ENCODE data around the gene AXIN1. TPM values are rescaled to one million over a fixed set of nuclear protein-coding genes. Genes with fewer than 3 reads are reported as not detected.

AXIN1 gene
- polyA plus RNA-seq, 4 donors, result 16.4 to 26.7 (median 23.2) TPM

DNA sequence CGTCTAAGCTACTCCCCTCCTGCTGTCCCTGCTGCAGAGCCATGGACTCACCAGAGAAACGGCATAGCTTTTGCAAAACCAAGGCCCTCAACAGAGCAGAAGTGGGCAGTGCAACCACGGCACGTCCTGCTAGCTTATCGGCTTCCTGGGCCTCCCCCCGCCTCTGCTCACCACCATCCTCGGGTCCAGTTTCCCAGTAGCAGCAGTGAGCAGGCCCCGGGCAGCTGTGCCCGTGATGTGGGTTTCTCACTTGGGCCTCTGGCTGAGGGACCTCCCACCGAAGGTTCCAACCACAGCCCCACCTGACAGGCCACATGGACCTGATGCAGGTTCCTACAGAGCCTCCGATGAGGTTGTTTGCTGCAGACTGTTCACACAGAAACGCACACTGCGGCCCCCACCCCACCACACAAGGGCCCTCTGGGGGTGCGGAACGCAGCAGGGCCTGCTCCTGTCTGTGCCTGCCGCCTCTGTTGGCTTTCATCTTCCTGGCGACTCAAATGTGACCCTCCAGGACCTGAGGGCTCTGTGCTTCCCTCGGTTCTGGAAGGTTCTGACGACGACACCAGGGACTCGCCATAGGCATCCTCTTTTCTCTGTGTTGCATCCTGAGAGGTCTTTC is 44.7 kb downstream of the AXIN1 start:
- no peak for DNase-seq (ENCODE audit: low read depth in 4 of 4, low spot score in 2 of 4)

DNA sequence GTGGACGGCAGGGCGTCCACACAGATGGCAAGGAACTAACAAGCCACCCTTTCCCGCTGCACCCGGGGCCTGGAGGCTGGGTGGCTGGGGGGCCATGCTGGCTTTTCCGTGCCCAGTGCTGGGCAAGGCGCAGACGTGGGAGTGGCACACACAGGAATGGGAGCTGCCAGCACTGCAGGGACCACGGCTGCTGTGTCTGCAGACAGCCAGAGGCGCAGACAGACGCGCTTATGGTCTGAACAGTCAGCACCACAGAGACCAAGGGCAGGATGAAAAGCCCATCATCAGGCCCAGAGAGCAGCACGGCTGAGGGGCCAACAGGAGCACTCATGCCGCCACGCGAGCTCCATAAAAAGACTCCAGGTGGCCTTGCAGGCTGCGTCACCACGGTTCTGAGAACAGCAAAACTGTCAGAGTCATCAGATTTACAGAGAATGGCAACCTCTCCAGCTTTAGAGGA is 45.6 kb downstream of the AXIN1 start:
- DNase-seq (ENCODE audit: low read depth in 4 of 4, low spot score in 2 of 4), result no peak

DNA sequence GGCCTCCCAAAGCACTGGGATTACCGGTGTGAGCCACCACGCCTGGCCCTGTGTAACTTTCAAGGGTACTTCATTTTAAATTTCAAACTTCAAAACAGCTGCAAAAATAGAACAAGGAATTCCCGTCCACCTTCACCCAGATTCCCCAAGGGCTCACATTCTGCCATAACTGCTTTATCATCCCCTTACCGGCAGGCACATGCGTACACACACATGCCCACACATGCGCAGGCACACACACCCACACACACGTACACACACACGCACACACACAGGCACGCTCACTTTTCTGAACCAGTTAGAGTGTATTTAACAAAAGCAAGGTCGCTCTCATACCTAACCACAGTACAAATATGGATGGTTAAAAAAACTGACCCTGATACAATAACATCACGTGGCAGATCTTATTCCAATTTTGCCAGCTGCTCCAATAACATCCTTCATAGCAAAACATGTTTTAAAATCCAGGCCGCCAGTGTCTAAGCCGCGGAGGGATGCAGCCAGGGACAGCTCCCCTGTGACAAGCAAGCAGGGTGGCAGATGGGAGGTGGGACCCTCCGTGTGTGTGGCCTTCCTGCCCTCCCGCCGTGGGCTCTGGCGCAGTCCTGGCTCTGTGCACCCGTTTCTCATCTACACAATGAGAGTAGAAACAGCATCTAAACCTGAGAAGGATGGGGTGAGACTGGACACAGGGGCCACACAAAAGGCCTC is 46.5 kb downstream of the AXIN1 start:
- no peak for DNase-seq (ENCODE audit: low read depth in 4 of 4, low spot score in 2 of 4)

DNA sequence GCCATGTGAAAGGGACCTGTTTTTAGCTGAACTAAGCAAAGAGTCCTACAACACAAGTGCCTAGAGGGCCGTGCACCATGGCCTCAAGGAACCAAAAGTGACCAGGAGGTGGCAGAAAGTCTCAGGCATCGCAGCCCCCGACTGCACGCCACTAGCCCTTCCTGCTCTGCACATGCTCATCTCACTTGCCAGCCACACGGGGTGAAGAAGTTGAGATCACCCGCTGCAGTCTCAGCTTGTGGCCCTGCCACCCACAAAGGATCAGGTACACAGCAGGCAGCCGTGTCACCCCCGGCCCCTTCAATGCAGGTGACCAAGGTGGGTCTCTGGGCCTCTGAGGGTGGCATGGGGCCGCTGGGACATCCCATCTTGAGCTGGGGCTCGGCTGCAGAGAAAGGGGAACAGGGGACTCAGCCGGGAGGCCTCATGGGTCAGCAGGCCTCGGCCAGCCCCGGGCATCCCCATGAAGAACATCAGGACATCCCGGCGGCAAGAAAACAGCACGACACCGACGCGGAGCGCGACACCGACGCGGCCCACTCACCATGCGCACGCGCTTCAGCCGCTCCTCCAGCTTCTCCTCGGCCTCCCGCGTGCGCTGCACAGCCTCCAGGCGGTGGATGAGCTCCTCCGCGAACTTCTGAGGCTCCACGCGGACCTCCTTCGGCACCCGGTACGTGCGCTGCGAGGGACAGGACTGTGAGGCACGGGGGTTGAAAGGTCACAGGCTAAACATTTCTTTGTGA is 48.6 kb downstream of the AXIN1 start:
- no peak for DNase-seq (ENCODE audit: low read depth in 4 of 4, low spot score in 2 of 4)

DNA sequence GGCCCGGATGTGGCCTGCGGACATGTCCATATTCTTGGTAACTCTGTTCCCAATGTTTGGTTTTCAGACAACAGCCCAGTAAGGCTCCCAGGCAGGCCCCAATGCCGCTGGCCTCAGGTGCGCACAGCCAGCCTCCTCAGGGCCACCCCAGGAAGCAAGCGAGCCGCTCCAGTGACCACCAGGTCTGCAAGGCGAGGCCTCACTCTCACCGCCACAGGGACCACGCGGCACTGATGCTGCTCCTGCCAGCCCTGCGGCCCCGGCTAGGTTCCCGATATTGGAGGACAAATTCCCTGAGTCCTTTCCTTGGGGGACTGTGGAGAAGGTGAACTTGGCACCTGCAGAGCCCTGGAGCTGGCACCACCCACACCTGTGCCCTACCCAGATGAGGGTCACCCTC is 50.6 kb downstream of the AXIN1 start:
- DNase-seq (ENCODE audit: low read depth in 4 of 4, low spot score in 2 of 4), result no peak

DNA sequence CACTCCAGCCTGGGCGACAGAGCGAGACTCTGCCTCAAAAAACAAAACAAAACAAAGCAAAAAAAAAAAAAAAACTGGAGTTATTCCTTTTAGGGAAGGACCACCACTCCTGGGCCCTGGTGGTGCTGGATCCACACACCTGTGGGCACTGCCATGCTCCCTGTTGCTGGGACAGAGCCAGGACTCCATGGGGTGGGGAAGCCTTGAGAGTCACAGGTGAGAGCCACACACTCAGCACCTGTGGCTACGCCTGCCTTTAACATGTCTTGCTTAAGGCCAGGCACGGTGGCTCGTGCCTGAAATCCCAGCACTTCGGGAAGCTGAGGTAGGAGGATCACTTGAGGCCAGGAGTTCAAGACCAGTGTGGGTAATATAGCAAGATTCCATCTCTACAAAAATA is 51.3 kb downstream of the AXIN1 start:
- DNase-seq (ENCODE audit: low read depth in 4 of 4, low spot score in 2 of 4), result no peak

DNA sequence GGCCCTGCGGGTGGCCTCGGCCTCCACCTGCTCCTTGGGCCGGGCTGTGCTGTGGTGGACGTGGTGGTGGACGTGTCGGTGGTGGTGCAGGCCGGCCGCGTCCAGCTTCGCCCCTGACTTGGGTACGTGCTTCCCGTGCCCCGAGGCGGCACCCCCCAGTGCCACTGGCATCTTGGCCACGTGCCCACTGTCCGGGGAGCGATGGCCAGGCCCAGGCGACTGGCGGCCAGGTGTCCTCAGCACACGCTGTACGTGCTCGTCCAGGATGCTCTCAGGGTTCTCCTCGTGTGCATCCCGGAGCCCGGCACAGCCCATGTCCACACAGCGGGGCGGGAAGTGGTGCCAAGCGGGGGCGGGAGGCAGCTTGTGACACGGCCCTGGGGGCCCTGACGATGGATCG is 54.7 kb downstream of the AXIN1 start:
- DNase-seq (ENCODE audit: low read depth in 4 of 4, low spot score in 2 of 4), result no peak

DNA sequence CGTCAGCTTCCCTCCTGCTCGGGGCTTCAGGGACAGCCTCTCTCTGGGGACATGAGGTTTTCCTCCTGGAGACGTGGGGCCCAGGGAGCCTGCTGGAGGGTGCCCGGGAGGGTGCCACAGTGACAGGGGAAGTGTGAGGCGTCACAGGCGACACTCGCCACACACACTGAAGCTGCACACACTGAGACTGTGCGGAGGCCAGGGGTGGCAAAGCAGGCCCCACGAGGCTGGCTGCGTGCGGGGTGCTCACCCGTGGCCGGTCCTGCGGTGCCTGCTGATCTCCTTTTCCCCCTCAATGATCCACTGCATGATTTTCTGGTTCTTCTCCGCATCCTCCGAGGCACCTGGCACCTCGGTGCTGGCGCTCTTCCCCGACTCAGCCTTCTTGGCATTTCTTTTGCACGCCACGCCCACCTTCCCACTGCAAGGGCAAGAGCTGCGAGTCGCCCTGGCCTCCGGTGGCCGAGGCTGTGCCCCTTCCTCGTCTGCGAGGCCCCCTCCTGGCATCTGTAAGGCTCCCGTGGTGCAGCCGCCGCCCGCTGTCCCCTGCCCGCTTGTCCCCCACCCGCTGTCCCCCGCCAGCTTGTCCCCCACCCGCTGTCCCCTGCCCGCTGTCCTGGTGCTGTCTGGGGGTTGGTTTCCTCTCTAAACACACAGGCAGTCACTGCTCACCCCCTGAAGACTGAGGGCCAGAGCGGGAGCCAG is 55.6 kb downstream of the AXIN1 start:
- DNase-seq (ENCODE audit: low read depth in 4 of 4, low spot score in 2 of 4), result no peak

DNA sequence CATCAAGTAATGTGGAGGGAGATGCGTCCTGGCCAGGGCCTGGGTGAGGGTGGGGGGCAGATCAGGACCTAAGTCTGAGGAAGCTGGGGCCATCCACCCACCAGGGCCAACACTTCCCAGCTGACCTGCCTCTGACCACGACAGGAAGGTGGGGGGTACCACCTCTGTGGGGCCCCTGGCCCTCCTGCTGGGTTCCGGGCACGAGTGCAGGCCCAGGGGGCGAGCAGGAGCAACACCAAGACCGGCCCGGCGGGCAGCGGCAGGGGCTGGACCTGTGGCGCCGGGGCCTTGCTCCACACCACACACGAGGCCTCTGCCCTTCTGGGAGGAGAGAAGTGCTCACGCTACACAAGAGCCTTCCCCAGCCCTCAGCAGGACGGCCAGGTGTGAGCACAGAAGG is 56.2 kb downstream of the AXIN1 start:
- no peak for DNase-seq (ENCODE audit: low read depth in 4 of 4, low spot score in 2 of 4)

DNA sequence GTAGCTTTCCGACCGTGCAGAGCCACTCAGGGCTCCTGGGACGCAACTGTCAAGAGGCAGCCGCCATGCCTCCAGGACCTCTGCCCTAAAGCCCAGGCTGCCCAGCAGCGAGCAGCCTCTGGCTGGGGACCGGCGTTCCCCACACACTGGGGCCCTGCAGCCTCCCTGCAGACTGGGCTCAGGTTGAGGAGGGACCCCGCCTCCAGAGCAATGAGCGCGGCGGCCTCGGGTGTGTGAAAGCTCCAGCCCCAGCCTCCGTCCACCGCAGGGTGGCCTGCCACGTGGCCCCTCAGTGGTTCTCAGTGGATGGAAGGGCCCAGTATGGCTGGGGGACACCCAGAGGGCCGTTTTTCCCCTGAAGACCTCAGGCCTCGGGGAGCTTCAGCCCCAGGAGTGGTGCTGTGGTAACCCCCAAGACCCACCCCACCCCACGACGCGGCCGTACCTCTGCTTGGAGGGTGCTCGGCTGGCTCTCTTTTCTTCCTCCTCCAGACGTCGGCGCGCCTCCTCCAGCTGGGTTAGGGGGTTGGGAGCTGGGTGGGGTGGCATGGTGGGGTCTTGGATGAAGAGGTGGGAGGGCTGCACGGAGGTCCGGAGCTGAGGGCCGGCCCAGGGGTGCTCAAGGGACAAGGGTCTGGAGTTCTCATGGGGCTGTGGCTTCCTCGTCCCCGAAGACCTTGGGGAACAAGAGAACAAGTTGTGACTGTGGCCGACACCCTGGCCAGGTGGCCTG is 59.3 kb downstream of the AXIN1 start:
- no peak for DNase-seq (ENCODE audit: low read depth in 4 of 4, low spot score in 2 of 4)

DNA sequence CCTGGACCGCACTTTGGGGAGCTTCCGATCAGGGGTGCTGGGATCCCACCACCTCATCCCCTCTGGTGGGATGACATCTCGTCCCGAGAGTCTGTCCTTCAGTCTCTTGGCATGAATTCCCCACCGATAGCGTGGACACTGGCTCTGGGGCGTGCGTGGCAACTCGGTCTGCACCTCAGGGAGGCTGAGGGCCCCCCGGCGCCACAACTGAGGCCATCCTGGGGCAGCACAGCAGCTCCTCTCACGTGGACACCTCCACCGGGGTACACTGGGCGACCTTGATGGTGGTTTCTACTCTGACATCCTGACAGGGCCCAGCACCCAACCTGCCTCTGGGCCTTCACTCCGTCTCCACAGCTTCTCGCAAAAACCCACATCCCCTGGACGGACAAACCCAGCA is 61.0 kb downstream of the AXIN1 start:
- DNase-seq (ENCODE audit: low read depth in 4 of 4, low spot score in 2 of 4), result no peak

DNA sequence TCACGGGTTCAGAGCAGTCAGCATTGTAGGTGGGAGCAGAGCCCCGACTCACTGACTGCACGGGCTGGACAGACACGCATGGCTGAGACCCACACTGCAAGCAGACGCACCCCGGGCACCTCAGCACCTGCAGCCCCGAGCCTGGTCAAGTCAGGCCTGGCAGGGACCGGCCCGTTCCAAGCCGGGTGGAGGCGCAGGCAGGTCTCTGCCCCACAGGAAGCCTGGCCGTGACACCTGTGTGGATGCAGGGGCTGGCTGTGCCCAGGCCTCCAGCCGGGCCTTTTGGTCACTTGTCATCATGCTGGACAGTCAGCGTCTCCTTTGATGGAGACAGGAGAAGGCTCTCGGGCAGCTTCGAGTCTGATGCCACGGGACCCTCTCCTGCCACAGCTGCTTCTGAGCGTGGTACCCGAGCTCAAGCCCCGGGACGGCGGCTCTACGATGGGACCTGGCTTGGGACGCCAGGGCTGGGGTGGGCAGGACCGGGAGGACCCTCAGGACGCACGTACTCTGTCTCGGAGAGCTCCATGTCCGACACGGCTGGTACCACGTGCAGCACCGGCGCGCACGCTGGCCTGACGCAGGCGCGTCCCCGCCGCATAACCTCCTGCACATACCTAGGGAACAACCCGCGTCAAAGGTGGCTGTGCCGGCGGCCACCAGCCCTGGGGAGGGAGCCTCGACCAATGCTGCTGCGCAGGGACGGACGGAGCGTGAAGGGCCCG is 61.7 kb downstream of the AXIN1 start:
- no peak for DNase-seq (ENCODE audit: low read depth in 4 of 4, low spot score in 2 of 4)

DNA sequence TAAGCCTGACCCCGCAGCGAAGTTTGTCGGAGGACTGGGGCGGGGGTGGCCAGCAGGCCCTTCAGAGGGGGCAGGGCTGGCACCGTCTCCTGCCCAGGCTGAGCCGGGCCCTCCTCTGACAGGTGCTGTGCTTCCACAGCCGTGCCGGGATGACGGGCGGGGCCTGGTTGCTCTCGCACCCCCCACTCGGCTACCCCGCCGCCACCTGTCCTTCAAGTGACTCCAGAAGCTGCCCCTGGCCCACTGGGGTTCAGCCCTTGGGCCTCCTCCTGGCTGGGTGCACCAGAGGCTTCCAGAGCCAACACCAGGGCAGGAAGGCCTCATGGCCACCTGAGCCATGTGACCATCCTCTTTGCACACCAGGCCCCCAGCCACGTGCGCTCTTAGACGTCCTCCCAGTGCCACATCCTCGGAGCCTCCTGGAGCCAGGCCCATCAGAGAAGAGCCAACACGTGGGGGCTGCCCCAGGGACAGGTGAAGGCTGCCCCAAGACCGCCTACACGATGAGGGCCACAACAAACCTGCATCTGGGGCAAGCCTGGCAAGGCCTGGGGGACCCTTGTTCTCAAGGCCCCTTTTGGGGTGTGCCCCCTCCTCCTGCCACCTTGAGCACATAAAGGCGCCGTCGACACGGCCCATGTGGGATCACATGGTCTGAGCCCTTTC is 62.4 kb downstream of the AXIN1 start:
- no peak for DNase-seq (ENCODE audit: low read depth in 4 of 4, low spot score in 2 of 4)

DNA sequence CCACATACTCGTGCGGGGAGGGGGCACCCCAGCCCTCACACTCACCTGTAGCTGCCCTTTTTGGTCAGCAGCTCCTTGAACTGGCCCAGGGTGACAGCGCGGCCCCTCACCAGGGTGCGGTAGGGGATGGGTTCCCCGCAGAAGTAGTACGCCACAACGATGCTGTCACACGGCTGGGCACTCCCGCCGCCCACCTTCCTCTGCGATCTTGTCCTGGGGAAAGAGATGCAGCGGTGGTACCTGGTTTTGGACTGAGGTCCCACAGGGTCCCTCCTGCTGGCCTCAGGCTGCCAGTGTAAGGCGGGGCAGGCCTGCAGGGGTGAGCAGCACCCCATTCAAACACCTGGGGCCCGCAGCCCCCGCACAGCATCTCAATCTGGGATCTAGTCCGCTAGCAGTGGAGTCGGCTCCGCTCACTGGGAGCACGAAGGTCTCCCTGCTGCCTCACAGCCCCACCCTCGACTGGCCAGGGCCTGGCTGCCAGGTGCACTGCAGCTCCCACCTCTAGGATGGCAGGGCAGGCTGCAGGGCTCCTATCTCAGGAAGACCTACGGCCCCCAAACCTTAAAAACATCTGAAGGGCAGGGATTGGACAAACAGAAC is 63.0 kb downstream of the AXIN1 start:
- DNase-seq (ENCODE audit: low read depth in 4 of 4, low spot score in 2 of 4), result no peak

DNA sequence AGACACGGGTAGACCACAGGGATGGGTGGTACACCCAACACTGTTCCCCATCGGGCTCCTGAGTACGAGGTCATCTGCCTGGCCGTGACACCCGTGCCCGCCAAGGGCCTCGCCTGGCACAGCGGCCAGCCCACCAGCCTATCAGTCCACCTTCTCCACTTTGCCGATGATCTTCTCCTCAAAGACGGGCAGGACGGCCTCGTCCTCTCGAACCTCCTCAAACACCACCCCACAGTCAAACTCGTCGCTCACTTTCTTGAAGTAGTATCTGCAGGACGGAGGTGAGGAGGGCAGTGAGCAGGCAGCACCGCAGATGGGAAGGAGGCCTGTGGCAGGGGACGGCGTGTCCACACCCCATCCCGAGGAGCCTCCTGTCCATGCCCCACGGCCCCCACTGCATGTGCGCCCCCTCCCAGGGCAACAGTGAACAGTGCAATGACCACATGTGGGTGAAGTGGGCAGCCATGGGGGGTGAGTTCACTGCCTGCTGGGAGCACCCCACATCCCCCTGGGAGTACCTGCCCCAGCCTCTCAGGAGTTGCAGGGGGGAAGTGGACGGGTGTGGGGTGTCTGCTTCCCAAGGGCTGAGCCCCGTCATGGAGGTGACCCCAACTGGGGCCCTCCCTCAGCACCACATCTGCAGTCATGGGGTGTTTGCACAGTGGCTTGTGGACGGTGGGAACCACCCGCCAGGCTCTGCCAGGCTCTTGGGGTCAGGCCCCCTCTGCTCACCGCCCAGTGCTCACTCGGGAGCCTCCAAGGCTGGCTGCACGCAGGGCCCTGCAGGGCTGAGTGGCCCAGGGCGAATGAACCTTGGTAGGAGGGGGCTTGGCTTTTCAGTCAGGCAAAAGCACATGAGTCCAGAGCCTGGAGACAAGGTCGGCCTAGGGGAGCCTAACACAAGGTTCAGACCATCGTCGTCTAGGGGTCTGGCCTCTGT is 64.3 kb downstream of the AXIN1 start:
- no peak for DNase-seq (ENCODE audit: low read depth in 4 of 4, low spot score in 2 of 4)

DNA sequence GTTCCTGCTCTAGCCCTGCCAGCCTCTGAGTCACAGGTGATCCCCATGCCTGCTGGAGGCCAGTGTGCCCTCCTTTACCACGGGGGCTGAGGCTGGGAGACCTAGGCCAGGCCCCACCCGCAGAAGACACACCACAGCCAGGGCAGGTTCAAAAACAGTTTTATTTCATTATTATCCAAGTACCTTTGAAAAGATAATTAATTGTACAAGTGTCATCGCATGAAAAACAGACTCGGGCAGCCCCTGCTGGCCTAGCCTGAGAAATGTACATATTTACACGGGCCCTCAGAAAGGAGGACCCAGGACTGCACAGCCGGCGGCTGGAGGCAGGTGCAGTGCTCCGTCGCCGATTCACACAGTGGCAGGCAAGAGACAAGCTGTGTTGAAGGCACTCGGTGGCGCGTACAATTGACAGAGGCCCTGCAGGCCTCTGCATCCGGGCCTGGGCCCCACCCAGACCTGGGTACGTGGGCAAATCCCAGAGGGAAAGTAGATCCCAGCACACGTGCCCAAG is 65.2 kb downstream of the AXIN1 start:
- DNase-seq (ENCODE audit: low read depth in 4 of 4, low spot score in 2 of 4), result no peak

DNA sequence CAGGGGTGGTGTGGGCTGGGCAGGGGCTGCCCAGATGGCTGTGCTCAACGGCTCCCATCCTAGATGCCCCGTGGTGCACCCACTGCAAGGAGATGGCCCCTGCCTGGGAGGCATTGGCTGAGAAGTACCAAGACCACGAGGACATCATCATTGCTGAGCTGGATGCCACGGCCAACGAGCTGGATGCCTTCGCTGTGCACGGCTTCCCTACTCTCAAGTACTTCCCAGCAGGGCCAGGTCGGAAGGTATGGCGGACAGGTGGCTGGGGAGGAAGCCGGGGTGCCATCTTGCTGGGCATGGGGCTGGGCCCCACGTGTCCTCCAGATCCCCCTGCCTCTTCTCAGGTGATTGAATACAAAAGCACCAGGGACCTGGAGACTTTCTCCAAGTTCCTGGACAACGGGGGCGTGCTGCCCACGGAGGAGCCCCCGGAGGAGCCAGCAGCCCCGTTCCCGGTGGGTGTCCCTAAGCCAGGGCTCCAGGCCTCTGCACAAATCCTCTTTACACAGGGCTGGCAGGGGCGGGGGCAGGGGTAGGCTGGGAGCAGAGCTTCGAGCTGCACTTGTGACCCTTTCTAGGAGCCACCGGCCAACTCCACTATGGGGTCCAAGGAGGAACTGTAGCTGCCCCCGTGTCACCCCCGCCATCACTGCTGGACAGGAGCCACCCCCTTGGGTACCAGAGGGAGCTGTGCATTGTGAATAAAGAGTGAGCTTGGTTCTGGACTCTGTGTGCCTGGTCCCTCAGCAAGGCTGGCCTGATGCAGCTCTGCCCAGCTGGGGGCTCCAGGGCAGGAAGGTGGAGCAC is 65.8 kb downstream of the AXIN1 start:
- no peak for DNase-seq (ENCODE audit: low read depth in 4 of 4, low spot score in 2 of 4)
